ENCODE measurements around the gene CCDC9.
"Not testable (repeated sequence)": the region's sequence is repeated elsewhere in the genome, so short reads cannot be mapped to it uniquely, and the experiment has no call there.

CCDC9 gene

GRCh38 chr19:47273313-47274070 lies 17.2 kb downstream of the CCDC9 start:
- WGBS, 2 experiments: 0% methylated on average over 54 of the region's 54 CpGs
- Histone ChIP-seq H3K4me3 (ENCODE audit: insufficient read depth, low read depth, low read length) (peak overlapping the region; percentile 69), H3K27ac (ENCODE audit: insufficient read depth, low read depth, low read length, poor library complexity, severe bottlenecking) (peak overlapping the region; percentile 93), H3K27me3 (ENCODE audit: control insufficient read depth, insufficient read depth, low read length, poor library complexity, severe bottlenecking) (peaks cover 11% of the 10 kb centered on the region), H3K9me3 (ENCODE audit: control insufficient read depth, low read length) (no peaks in the 10 kb centered on the region), H3K4me1 (ENCODE audit: control insufficient read depth, insufficient read depth, low read length) (peaks cover 16% of the 10 kb centered on the region), H3K36me3 (ENCODE audit: control insufficient read depth, insufficient read depth, low read length) (peaks cover 6% of the 10 kb centered on the region)

- Histone ChIP-seq H3K36me3 (ENCODE audit: control insufficient read depth, insufficient read depth, low read length) (peaks cover 6% of the 10 kb centered on the region), H3K4me3 (ENCODE audit: insufficient read depth, low read depth, low read length) (peak within 1 kb of the TSS; percentile 69), H3K27me3 (ENCODE audit: control insufficient read depth, insufficient read depth, low read length, poor library complexity, severe bottlenecking) (peaks cover 11% of the 10 kb centered on the region), H3K9me3 (ENCODE audit: control insufficient read depth, low read length) (no peaks in the 10 kb centered on the region), H3K27ac (ENCODE audit: insufficient read depth, low read depth, low read length, poor library complexity, severe bottlenecking) (peak within 1 kb of the TSS; percentile 93), H3K4me1 (ENCODE audit: control insufficient read depth, insufficient read depth, low read length) (peaks cover 16% of the 10 kb centered on the region)
- WGBS, 2 experiments: 0 to 1% methylated on average over 69 to 71 of the region's 72 CpGs
Observed at GRCh38 chr19:47274071-47274890, 18.0 kb downstream of the CCDC9 start, which contains the start of gene INAFM1. Gene INAFM1 (plus strand): TSS chr19:47274885. CDS start chr19:47274920, 35 bp downstream.

- Histone ChIP-seq H3K27ac (ENCODE audit: insufficient read depth, low read depth, low read length, poor library complexity, severe bottlenecking) (no peak overlapping the region), H3K9me3 (ENCODE audit: control insufficient read depth, low read length) (no peaks in the 10 kb centered on the region), H3K27me3 (ENCODE audit: control insufficient read depth, insufficient read depth, low read length, poor library complexity, severe bottlenecking) (peaks cover 11% of the 10 kb centered on the region), H3K4me1 (ENCODE audit: control insufficient read depth, insufficient read depth, low read length) (peaks cover 16% of the 10 kb centered on the region), H3K36me3 (ENCODE audit: control insufficient read depth, insufficient read depth, low read length) (peaks cover 4% of the 10 kb centered on the region), H3K4me3 (ENCODE audit: insufficient read depth, low read depth, low read length) (peak overlapping the region; percentile 54)
- WGBS, 2 experiments: 4 to 5% methylated on average over 82 of the region's 82 CpGs
Observed at GRCh38 chr19:47274891-47275761, 18.8 kb downstream of the CCDC9 start.

GRCh38 chr19:47275791-47276461 lies 19.6 kb downstream of the CCDC9 start:
- H3K4me3 ChIP-seq (ENCODE audit: insufficient read depth, low read depth, low read length): no peak overlapping the region
- H3K27ac ChIP-seq (ENCODE audit: insufficient read depth, low read depth, low read length, poor library complexity, severe bottlenecking): no peak overlapping the region
- H3K4me1 ChIP-seq (ENCODE audit: control insufficient read depth, insufficient read depth, low read length): peaks cover 16% of the 10 kb centered on the region
- H3K9me3 ChIP-seq (ENCODE audit: control insufficient read depth, low read length): no peaks in the 10 kb centered on the region
- peaks cover 11% of the 10 kb centered on the region for H3K27me3 ChIP-seq (ENCODE audit: control insufficient read depth, insufficient read depth, low read length, poor library complexity, severe bottlenecking)
- H3K36me3 ChIP-seq (ENCODE audit: control insufficient read depth, insufficient read depth, low read length): no peaks in the 10 kb centered on the region
- 75 to 77% methylated on average over 12 to 13 of the region's 13 CpGs for WGBS, 2 experiments

- not testable (repeated sequence) for H3K4me3 ChIP-seq (ENCODE audit: insufficient read depth, low read depth, low read length); H3K27ac ChIP-seq (ENCODE audit: insufficient read depth, low read depth, low read length, poor library complexity, severe bottlenecking); H3K36me3 ChIP-seq (ENCODE audit: control insufficient read depth, insufficient read depth, low read length); H3K9me3 ChIP-seq (ENCODE audit: control insufficient read depth, low read length)
- Histone ChIP-seq H3K27me3 (ENCODE audit: control insufficient read depth, insufficient read depth, low read length, poor library complexity, severe bottlenecking) (peaks cover 11% of the 10 kb centered on the region), H3K4me1 (ENCODE audit: control insufficient read depth, insufficient read depth, low read length) (peaks cover 16% of the 10 kb centered on the region)
- 95 to 98% methylated on average over 3 of the region's 3 CpGs for whole genome bisulfite sequencing, 2 experiments
Observed at GRCh38 chr19:47276513-47276912, 20.2 kb downstream of the CCDC9 start.

- Histone ChIP-seq H3K4me1 (ENCODE audit: control insufficient read depth, insufficient read depth, low read length) (peaks cover 6% of the 10 kb centered on the region), H3K27ac (ENCODE audit: insufficient read depth, low read depth, low read length, poor library complexity, severe bottlenecking) (no peak overlapping the region), H3K36me3 (ENCODE audit: control insufficient read depth, insufficient read depth, low read length) (no peaks in the 10 kb centered on the region), H3K27me3 (ENCODE audit: control insufficient read depth, insufficient read depth, low read length, poor library complexity, severe bottlenecking) (peaks cover 5% of the 10 kb centered on the region), H3K9me3 (ENCODE audit: control insufficient read depth, low read length) (no peaks in the 10 kb centered on the region), H3K4me3 (ENCODE audit: insufficient read depth, low read depth, low read length) (no peak overlapping the region)
- 87 to 89% methylated on average over 13 of the region's 13 CpGs for WGBS, 2 experiments
Observed at GRCh38 chr19:47280183-47280797, 24.0 kb downstream of the CCDC9 start.

GRCh38 chr19:47283405-47284059 lies 27.2 kb downstream of the CCDC9 start:
- no peaks in the 10 kb centered on the region for H3K9me3 ChIP-seq (ENCODE audit: control insufficient read depth, low read length)
- WGBS, 2 experiments: 92 to 93% methylated on average over 10 of the region's 10 CpGs
- H3K27ac ChIP-seq (ENCODE audit: insufficient read depth, low read depth, low read length, poor library complexity, severe bottlenecking): no peak overlapping the region
- no peaks in the 10 kb centered on the region for H3K36me3 ChIP-seq (ENCODE audit: control insufficient read depth, insufficient read depth, low read length)
- H3K27me3 ChIP-seq (ENCODE audit: control insufficient read depth, insufficient read depth, low read length, poor library complexity, severe bottlenecking): no peaks in the 10 kb centered on the region
- no peak overlapping the region for H3K4me3 ChIP-seq (ENCODE audit: insufficient read depth, low read depth, low read length)
- H3K4me1 ChIP-seq (ENCODE audit: control insufficient read depth, insufficient read depth, low read length): no peaks in the 10 kb centered on the region

- no peak overlapping the region for H3K4me3 ChIP-seq (ENCODE audit: insufficient read depth, low read depth, low read length)
- WGBS, 2 experiments: 42 to 46% methylated on average over 7 to 9 of the region's 9 CpGs
- H3K27ac ChIP-seq (ENCODE audit: insufficient read depth, low read depth, low read length, poor library complexity, severe bottlenecking): no peak overlapping the region
- no peaks in the 10 kb centered on the region for H3K36me3 ChIP-seq (ENCODE audit: control insufficient read depth, insufficient read depth, low read length)
- H3K9me3 ChIP-seq (ENCODE audit: control insufficient read depth, low read length): no peaks in the 10 kb centered on the region
- H3K4me1 ChIP-seq (ENCODE audit: control insufficient read depth, insufficient read depth, low read length): no peaks in the 10 kb centered on the region
- no peaks in the 10 kb centered on the region for H3K27me3 ChIP-seq (ENCODE audit: control insufficient read depth, insufficient read depth, low read length, poor library complexity, severe bottlenecking)
Observed at GRCh38 chr19:47284324-47284899, 28.1 kb downstream of the CCDC9 start.

All from ectodermal cell (in vitro differentiated cells).